Superior temporal gyrus (tissue), 1 donor: ENCODE measurements around the gene ITPA.

Source experiments
- DNase-seq: peaks from one replicate; pipeline ENCODE4 v3.0.0-alpha.2; 2016; ENCODE audit errors: extremely low spot score

The ITPA gene

DNA sequence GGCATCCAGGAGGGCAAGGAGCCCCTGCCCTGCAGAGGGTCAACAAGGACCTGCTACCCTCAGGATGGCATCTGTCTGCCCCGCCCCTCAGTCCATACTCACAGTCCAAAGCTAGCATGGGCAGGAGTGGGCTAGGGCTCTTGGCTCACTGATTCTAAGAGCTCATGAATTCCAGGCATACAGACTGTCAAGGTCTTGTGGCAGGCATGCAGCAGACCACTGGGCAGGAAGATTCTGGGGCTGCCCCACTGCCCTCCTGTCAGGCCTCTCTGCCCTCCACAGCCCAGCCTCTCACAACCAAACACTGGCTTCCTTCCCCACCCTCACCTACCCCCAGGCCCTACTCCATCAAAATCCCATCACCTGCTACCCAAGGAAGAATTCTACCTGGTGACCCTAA, 35.3 kb downstream of the ITPA start:
- no peak for DNase-seq

DNA sequence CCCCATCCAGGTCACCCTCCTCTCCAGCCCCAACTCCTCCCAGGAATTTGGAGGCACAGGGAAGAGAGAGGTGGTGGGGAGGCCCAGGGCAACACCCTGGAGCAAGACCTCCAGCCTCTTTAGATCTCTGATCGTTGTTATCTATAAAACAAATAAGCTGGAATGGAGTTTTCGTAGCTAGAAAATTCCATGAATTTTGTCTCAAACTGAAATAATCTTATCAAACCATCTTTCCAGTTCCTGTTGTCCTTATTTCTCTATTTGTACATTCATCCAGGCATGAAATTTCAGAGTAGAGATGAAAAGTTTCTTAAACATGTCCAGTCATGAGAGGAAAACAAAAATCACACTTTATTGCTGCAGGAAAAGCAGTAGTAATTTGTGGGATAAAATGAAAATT, 35.9 kb downstream of the ITPA start:
- DNase-seq: no peak

DNA sequence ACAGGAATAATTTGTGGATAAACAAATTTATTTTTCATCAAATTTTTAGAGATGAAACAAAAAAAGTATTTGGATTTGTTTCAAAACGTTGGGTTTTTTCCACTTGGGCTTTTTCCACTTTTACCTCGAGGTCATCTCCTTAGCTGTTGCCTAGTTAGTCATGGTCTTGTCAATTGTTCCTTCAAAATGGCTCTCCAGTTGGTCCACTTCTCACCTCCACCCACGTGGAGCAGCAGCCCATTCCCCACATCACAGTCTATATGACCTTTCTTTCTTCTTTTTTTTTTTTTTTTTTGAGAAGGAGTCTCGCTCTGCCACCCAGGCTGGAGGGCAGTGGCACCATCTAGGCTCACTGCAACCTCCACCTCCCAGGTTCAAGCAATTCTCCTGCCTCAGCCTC, 36.4 kb downstream of the ITPA start:
- no peak for DNase-seq

DNA sequence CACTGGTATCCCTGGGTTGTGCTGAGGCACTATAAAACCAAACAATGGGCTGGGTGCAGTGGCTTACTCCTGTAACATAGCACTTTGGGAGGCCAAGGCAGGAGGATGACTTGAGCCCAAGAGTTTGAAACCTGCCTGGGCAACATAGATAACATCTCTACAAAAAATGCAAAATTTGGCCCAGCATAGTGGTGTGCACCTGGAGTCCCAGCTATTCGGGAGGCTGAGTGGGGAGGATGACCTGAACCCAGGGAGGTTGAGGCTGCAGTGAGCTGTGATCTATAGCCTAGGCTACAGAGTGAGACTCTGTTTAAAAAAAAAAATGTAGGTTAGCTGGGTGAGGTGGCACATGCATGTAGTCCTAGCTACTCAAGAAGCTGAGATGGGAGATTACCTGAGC, 37.4 kb downstream of the ITPA start:
- no peak for DNase-seq

DNA sequence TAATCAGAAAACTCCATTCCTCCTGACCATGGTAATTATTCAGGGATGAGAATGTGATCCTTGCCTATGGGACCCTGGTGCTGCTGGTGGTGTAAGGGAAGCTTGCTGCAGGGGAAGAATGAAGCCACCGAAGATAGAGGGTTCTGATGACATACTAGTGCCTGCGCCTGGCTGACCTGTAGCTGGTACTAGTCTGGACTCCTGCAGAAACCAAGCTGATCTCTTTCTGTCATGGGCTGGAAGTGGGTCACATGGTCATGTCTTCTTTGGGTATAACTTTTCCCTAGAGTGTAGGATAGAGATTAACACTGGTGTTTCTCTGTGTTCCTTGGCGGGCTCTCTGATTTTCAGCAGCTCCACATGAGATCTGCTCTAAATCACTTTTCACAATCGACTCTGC, 38.3 kb downstream of the ITPA start:
- DNase-seq: no peak

DNA sequence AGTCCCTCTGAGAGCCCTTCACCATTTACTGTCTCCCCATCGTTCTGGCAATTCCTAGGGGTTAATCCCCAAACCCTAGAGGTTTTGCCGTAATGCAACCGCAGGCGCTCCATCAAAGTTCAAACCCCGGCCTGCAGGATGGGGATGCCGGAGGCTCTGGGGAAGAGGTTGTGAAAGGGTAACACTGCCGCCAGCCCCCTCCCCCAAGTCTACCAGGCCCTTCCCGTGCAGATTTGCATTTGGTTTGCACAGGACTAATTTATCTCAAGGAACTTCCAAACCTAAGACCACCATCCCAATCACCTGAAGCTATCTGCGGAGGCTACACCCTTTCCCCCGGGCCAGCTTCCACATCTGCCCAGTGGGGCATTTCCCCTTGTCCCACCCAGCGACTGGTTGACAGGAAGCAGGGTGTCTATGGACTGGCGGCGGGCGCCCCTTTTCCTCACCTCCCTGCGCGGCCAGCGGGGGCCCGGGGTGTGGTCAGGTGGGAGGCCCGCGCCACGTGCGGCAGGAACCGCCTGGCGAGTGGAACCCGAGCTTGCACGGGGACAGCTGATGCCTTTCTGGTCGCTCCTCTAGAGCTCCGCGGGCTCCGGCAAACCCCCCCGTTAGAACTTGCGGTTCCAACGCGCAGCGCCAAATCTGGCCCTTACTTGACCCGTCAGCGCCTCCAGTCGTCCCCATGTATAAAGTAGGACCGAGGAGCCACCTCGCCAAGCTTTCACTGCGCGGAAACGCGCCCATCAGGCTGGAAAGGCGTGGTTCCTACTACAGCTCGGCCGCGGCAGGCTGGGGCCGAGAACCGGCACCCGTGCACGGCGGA, 39.1 kb downstream of the ITPA start:
- no peak for DNase-seq

DNA sequence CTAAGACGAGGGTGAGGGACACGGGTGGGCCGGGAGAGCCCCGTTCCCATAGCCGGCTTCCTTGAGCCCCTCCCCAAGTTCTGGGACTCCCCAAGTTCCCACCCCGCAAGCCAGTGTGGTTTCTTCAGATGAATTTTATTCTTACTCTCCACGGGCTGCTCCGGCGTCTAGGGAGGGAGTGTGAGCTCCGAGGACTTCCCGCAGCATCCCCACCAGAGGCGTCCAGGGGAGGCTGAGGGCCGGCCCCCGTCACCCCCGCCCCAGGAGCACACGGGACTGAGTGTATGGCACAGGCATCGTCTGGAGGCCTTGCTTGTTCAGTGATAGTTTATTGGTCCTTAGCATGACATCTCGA, 39.7 kb downstream of the ITPA start:
- DNase-seq: no peak

DNA sequence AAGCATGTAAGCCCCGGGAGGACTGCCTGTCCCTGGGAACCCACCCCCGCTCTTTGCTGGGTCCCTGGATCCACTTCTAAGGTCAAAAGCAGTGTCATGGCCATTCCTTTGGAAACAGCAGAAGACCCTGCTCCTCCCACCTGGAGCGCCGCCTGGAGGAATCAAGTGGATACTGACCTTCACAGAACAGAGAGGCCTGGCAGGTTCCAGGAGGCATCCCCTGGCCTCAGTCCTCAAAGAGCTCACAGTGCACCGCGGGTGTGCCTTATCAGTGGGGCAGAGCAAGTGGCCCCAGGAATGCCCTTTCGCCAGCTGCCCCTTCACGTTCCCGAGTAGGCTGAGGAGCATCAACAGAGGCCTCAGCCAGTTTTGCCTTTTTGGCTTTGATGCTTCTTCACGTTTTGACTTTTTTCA, 40.8 kb downstream of the ITPA start:
- no peak for DNase-seq

DNA sequence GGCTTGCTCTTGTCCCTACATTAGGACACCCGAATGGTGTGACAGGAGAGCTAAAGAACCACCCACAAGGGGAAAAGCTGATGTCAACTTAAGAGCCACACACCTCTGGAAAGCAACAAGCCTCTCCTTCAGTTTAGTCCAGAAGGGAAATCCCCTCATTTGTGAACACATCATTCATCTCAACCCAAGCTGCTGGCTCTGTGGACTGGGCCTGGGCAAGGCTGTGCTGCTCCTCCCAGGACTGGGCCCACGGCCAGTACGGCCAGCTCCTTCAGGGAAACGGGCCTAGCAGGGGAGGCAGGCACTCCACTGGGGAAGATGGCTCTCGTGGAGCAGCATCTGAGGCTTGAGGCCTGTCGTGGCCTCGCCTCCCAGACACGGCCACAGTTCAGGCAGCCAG, 42.5 kb downstream of the ITPA start:
- peak; percentile 18 for DNase-seq

DNA sequence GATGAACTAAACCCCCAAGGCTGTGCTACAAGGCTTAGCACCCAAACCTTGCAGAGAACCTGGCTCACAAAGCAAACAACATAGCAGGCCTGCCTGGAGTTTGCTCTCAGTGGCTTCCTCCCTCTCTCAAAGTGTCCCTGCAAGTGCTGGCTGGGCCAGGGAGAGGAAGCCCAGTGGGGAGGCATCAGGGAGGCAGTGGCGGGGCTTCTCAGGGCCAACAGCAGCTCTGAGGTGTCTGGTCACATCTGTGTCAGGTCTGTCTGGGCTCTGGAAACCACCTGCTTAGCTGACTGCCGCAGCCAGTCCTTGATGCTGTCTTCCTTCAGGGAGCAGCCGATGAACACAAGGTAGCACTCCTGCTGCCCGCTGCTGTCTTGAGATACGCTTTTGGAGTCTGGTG, 46.4 kb downstream of the ITPA start:
- DNase-seq: no peak

DNA sequence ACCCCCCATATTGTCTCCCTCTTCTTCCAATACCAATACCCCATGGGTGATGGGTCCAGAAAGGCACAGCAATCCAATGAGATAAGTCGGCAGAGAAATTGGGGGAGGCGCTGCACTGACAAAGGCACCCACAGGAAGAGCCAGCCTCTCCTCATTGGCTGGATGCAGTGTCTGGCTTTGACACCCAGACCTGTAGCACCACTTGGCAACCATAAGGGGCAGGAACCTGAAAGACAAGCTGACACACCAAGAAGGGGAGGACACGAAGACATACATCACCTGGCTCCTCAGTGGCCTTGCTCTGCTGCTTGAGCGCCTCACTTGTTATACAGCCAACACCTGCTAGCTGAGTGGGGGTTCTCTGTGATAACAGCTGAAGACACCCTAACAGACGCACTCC, 49.1 kb downstream of the ITPA start:
- DNase-seq: no peak

DNA sequence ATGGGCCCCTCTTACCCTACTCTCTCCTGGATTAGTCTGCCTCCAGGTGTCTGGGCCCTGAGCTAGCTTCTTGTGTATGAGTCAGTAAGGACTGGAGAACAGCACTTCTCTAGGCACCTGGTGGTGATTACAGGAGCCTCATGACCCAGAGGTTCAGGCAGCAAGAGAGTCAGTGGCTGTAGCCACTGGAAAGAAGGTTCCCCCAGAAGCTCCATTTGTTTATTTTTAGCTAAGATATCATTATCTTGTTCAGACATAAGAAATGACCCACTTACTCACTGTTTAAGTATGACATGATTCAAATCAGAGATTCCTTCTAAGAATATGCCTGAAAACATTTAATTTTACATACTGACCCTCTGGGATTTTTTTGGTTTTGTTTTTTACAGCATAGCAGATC, 53.3 kb downstream of the ITPA start:
- DNase-seq: no peak

DNA sequence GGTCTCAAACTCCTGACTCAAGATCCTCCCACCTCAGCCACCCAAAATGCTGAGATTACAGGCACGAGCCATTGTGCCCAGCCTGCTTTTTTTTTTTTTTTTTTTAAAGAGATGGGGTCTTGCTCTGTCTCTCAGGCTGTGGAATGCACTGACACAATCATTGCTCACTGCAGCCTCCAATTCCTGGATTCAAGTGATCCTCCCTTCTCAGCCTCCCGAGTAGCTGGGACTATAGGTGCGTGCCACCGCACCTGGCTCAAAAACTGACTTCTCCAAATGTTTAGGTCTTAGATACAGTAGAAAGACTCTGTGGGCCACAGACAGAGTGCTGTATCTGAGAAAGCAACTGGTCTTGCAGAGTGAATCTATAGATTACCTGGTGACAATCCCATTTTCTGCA, 60.8 kb downstream of the ITPA start:
- no peak for DNase-seq

DNA sequence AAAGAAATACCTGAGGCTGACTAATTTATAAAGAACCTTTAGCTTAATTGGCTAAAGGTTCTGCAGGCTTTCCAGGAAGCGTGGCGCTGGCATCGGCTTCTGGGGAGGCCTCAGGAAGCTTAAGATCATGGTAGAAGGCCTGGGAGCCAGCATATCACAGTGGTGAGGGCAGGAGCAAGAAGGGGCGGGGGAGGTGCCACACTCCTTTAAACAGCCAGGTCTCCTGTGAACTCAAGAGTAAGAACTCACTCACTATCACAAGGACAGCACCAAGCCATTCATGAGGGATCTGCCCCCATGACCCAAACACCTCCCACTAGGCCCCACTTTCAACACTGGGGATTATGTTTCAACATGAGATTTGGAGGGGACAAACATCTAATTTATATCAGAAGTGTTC, 64.1 kb downstream of the ITPA start:
- DNase-seq: no peak
